Colonic mucosa (tissue), 4 donors: ENCODE measurements around the gene STEAP1B. TPM values are rescaled to one million over a fixed set of nuclear protein-coding genes. Genes with fewer than 3 reads are reported as not detected.

Experiments used
- DNase-seq: peaks from one replicate; pipeline ENCODE4 v3.0.0-alpha.2; 2020
- H3K27ac ChIP-seq: fragments of 200-600 bp; one replicate; pipeline ENCODE4 v1.8.0; 2021
- H3K27me3 ChIP-seq: fragments of 200-600 bp; one replicate; pipeline ENCODE4 v1.8.0; 2021
- H3K36me3 ChIP-seq: fragments of 200-600 bp; one replicate; pipeline ENCODE4 v1.8.0; 2021
- H3K4me1 ChIP-seq: fragments of 200-600 bp; one replicate; pipeline ENCODE4 v1.8.0; 2021; ENCODE audit warnings: mild to moderate bottlenecking
- H3K4me3 ChIP-seq: fragments of 200-600 bp; one replicate; pipeline ENCODE4 v1.8.0; 2021
- H3K9ac ChIP-seq, 2 donors: one replicate each; pipeline ENCODE4 v1.7.0; 2013; ENCODE audit warnings: control low read depth in 2 of 2, low read depth in 2 of 2, low read length in 2 of 2
- H3K9me3 ChIP-seq: fragments of 200-600 bp; one replicate; pipeline ENCODE4 v1.8.0; 2021
- intact Hi-C: fragments of 100-400 bp; cut with DNase I; formaldehyde crosslinking; loops from one replicate; pipeline ENCODE4 v1.14.1; 2022
- total RNA-seq, 2 donors: library from RNA; stranded (reverse); fragmentation: NEBNext Ultra II Directional in 1 of 2; extraction: Animal tissue kit (Norgen Biotek cat#: 25700) in 1 of 2; gene quantifications; one replicate each; pipeline ENCODE4 v1.2.1, GENCODE V29; 2021
- TF ChIP-seq, protein P1 (sequence below): fragments of 200-600 bp; IDR thresholded peaks from one replicate; pipeline ENCODE4 v1.8.0; 2022; ENCODE audit warnings: antibody characterized with exemption, mild to moderate bottlenecking
- donor health status: healthy.
- donor health status: DM: no; HTN: no; CAD: no.
- donor health status: DM: no; HTN: no; CAD: no.

The STEAP1B gene
- total RNA-seq, 2 donors from 2014 or later, result 0.21 to 0.30 TPM

DNA sequence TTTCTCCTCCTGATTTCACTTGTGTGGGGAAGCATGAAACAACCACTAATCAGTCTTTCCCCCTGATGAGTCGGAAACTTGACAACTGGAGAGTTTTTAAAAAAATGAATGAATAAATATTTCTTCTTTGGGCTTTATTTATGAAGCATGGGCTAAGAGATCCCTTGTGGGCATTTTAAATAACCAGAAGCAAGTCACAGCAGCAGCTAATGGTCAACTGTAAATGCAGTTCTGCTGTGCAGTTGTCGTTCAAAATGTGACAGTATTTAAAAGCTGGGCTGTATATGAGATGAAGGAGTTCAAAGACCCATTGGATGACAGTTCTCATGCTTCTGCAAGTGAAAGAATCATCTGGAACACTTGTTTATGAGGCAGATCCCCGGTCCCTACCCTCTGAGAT lies 54.1 kb downstream of the STEAP1B start:
- TF ChIP-seq, protein P1, sequence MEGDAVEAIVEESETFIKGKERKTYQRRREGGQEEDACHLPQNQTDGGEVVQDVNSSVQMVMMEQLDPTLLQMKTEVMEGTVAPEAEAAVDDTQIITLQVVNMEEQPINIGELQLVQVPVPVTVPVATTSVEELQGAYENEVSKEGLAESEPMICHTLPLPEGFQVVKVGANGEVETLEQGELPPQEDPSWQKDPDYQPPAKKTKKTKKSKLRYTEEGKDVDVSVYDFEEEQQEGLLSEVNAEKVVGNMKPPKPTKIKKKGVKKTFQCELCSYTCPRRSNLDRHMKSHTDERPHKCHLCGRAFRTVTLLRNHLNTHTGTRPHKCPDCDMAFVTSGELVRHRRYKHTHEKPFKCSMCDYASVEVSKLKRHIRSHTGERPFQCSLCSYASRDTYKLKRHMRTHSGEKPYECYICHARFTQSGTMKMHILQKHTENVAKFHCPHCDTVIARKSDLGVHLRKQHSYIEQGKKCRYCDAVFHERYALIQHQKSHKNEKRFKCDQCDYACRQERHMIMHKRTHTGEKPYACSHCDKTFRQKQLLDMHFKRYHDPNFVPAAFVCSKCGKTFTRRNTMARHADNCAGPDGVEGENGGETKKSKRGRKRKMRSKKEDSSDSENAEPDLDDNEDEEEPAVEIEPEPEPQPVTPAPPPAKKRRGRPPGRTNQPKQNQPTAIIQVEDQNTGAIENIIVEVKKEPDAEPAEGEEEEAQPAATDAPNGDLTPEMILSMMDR, result no peak
- no peaks in the 10 kb centered on the region for H3K27me3 ChIP-seq
- H3K36me3 ChIP-seq, result no peaks in the 10 kb centered on the region
- intact Hi-C loops, result no loop called here
- peak overlapping the region; percentile 79 for H3K27ac ChIP-seq
- H3K4me3 ChIP-seq, result no peak overlapping the region
- peaks cover 15% of the 10 kb centered on the region for H3K4me1 ChIP-seq
- peak overlapping the region in 1 of 2 donors; percentile 0 for H3K9ac ChIP-seq
- no peak for DNase-seq
- no peaks in the 10 kb centered on the region for H3K9me3 ChIP-seq

DNA sequence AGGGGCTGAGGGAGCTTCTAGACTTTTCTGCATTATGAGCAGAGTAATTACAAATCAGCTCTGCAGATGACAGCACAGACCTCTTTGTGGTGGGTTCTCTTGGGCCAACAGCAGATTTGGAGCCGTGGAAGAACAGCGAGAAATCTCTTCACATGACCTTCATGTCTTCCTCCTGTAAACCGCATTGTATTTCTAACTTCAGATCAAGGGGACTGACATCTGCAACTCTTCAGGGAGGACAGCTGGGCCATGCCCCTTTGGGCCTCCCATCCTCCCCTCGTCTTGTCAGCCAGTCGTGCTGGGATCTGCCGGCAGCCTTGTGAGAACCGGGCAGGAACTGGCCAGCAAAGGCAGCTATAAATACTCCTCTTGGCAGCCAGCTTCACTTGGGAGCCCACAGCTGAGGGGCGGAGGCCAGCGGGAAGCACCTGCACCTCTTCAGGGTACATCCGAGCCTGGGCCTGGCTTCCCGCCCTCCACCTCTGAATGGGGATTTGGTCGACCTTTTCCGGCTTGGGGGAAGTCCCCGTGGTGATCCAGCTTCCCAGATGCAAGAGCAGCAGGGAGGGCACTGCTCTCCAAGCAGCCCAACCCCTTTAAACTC lies 54.7 kb downstream of the STEAP1B start:
- Histone ChIP-seq H3K4me3 (no peak overlapping the region), H3K9ac (peak overlapping the region in 1 of 2 donors; percentile 0), H3K27me3 (no peaks in the 10 kb centered on the region), H3K27ac (peak overlapping the region; percentile 79), H3K36me3 (no peaks in the 10 kb centered on the region), H3K4me1 (peaks cover 15% of the 10 kb centered on the region), H3K9me3 (no peaks in the 10 kb centered on the region)
- peak; percentile 82 for DNase-seq
- TF ChIP-seq, protein P1, result no peak
- intact Hi-C loops, result no loop called here

GRCh38 chr7:22444181-22444971 lies 55.6 kb downstream of the STEAP1B start:
- peak overlapping the region; percentile 79 for H3K27ac ChIP-seq

DNA sequence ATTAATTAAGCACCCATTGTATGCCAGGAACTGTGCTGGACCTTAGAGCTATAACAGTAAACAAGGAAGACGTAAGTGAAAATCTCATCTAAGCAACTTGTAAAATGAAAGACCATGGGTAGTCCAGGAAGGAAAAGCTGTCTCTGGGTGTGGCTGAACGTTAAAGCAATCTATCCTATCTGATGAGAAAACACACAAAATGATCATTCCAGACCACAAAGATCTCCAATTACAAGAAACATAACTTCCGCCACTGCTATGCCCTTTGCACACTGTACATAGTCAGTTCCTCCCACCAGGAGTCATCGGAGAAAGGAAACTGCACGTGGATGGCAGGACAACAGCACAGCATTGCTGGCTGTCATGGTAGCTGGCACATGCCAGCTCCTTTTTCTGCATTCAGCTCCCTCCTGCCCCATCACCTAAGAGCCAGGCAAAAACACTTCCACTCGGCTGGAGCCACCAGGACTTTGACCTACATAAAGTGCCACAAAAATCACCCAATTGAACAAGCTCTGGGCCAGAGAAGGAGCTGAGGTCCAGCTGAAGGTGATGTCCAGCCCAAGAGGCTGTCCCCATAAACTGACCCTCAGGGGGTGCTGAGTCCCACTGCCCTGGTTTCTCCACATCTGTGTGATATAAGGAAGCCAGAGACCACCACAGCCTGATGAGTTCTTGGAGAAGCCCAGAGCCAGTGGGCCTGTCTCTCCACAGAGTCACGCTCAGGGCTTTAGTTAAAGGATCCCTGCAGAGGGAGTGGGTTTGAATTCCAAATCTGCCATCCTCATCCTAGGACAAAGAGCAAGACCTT lies 56.4 kb downstream of the STEAP1B start:
- intact Hi-C loops, result no loop called here
- Histone ChIP-seq H3K9me3 (no peaks in the 10 kb centered on the region), H3K4me1 (peaks cover 15% of the 10 kb centered on the region), H3K27ac (peak overlapping the region; percentile 79), H3K27me3 (no peaks in the 10 kb centered on the region), H3K4me3 (no peak overlapping the region), H3K36me3 (no peaks in the 10 kb centered on the region), H3K9ac (peak overlapping the region in 1 of 2 donors; percentile 6)
- TF ChIP-seq, protein P1, result no peak
- peak; percentile 74 for DNase-seq

More at GRCh38 chr7:22444181-22444971, 55.6 kb downstream of the STEAP1B start:
- H3K4me3 ChIP-seq, result no peak overlapping the region
- H3K9me3 ChIP-seq, result no peaks in the 10 kb centered on the region
- DNase-seq, result peak; percentile 81
- peaks cover 15% of the 10 kb centered on the region for H3K4me1 ChIP-seq
- H3K36me3 ChIP-seq, result no peaks in the 10 kb centered on the region
- TF ChIP-seq, protein P1, result no peak
- H3K9ac ChIP-seq, result peak overlapping the region in 1 of 2 donors; percentile 6
- no peaks in the 10 kb centered on the region for H3K27me3 ChIP-seq
- intact Hi-C loops, result no loop called here

DNA sequence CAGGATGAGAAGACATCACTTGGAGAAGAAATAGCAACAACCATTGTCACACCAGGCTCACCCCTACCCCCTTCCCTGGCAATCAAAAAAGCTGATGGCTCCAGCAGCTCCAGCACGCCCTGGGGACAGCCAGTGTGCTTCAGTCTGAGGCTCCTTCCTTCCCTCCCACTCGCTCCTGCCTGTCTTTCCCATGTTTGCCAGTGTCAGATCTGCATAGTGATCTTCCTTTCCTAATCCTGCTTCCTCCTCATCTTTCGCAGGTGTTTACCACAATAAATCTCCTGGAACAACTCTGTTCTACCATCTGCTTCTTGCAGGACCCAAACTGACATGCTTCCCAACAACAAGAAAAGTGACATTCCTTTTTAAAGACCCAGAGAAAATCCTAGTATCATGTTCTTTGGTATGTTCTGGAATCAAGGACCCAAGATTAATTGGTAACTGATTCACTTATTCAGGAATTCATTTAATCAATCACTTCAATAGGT lies 57.1 kb downstream of the STEAP1B start:
- no peak for DNase-seq
- H3K27me3 ChIP-seq, result no peaks in the 10 kb centered on the region
- H3K9me3 ChIP-seq, result no peaks in the 10 kb centered on the region
- no peaks in the 10 kb centered on the region for H3K36me3 ChIP-seq
- intact Hi-C loops, result no loop called here
- peak overlapping the region; percentile 79 for H3K27ac ChIP-seq
- TF ChIP-seq, protein P1, result no peak
- H3K9ac ChIP-seq, result no peak overlapping the region
- no peak overlapping the region for H3K4me3 ChIP-seq
- H3K4me1 ChIP-seq, result peaks cover 15% of the 10 kb centered on the region
